Neural progenitor cell (in vitro differentiated cells): ENCODE results near the gene IFIH1. TPM values are rescaled to one million over a fixed set of nuclear protein-coding genes. Genes with fewer than 3 reads are reported as not detected.

Source experiments
- DNase-seq: peaks from one replicate; pipeline ENCODE4 v3.0.0-alpha.2; 2016; ENCODE audit warnings: low spot score
- H2AFZ ChIP-seq: fragments of 200-600 bp; sonication (generic); replicated peaks from 2 replicates; pipeline ENCODE4 v1.6.1; 2016; ENCODE audit warnings: antibody characterized with exemption
- H3F3A ChIP-seq: fragments of 200-600 bp; sonication (generic); 2 replicates; pipeline ENCODE4 v1.6.1; 2016; ENCODE audit warnings: antibody characterized with exemption, low read depth
- H3K27ac ChIP-seq: fragments of 200-600 bp; sonication (generic); 2 replicates; pipeline ENCODE4 v1.5.1; 2016; ENCODE audit warnings: mild to moderate bottlenecking
- H3K27me3 ChIP-seq: fragments of 200-600 bp; sonication (generic); 2 replicates; pipeline ENCODE4 v1.6.1; 2016; ENCODE audit warnings: mild to moderate bottlenecking, moderate library complexity
- H3K36me3 ChIP-seq: fragments of 200-600 bp; sonication (generic); 2 replicates; pipeline ENCODE4 v1.5.1; 2016
- H3K4me1 ChIP-seq: fragments of 200-600 bp; sonication (generic); 2 replicates; pipeline ENCODE4 v1.6.1; 2016; ENCODE audit warnings: mixed run types
- H3K4me2 ChIP-seq: fragments of 200-600 bp; sonication (generic); 2 replicates; pipeline ENCODE4 v1.6.1; 2016
- H3K4me3 ChIP-seq: fragments of 200-600 bp; sonication (generic); 2 replicates; pipeline ENCODE4 v1.5.1; 2016
- H3K79me2 ChIP-seq: fragments of 200-600 bp; sonication (generic); 2 replicates; pipeline ENCODE4 v1.6.1; 2016; ENCODE audit warnings: low read depth
- H3K9ac ChIP-seq: fragments of 200-600 bp; sonication (generic); 2 replicates; pipeline ENCODE4 v1.6.1; 2016
- H3K9me3 ChIP-seq: fragments of 200-600 bp; sonication (generic); 2 replicates; pipeline ENCODE4 v1.5.1; 2016; ENCODE audit warnings: low read depth
- H4K20me1 ChIP-seq: fragments of 200-600 bp; sonication (generic); 2 replicates; pipeline ENCODE4 v1.6.1; 2016; ENCODE audit warnings: low read depth
- H3K27ac Mint-ChIP-seq: 3 replicates; pipeline ENCODE4 v1.8.0; 2021; ENCODE audit warnings: mixed read lengths
- H3K27me3 Mint-ChIP-seq: 2 replicates; pipeline ENCODE4 v1.8.0; 2022; ENCODE audit warnings: low read depth, mild to moderate bottlenecking, inconsistent platforms, moderate library complexity, mixed read lengths; ENCODE audit not compliant: insufficient read depth
- H3K36me3 Mint-ChIP-seq: 3 replicates; pipeline ENCODE4 v1.8.0; 2021; ENCODE audit warnings: mixed read lengths
- H3K4me1 Mint-ChIP-seq: 3 replicates; pipeline ENCODE4 v1.8.0; 2021; ENCODE audit warnings: mixed read lengths
- H3K4me3 Mint-ChIP-seq: 3 replicates; pipeline ENCODE4 v1.8.0; 2021; ENCODE audit warnings: mild to moderate bottlenecking, moderate library complexity, mixed read lengths
- H3K9me3 Mint-ChIP-seq: 3 replicates; pipeline ENCODE4 v1.8.0; 2020; ENCODE audit warnings: mixed read lengths
- CTCF ChIP-seq: fragments of 200-600 bp; sonication (generic); IDR thresholded peaks from 2 replicates; pipeline ENCODE4 v1.5.1; 2017; ENCODE audit warnings: antibody characterized with exemption, mild to moderate bottlenecking
- EZH2 ChIP-seq: fragments of 200-600 bp; sonication (generic); IDR thresholded peaks from 2 replicates; pipeline ENCODE4 v1.6.1; 2017; ENCODE audit warnings: antibody characterized with exemption, mild to moderate bottlenecking, moderate library complexity
- EZH2phosphoT487 ChIP-seq: fragments of 200-600 bp; sonication (generic); IDR thresholded peaks from 2 replicates; pipeline ENCODE4 v1.6.1; 2017; ENCODE audit warnings: antibody characterized with exemption
- total RNA-seq: library from RNA; depleted of rRNA; stranded (reverse); fragments of >200 nt; gene quantifications from 2 replicates; pipeline ENCODE4 v1.2.3, GENCODE V29; 2015; ENCODE audit warnings: low replicate concordance

IFIH1 gene
- total RNA-seq, 1 donor from 2014 or later: 0.79 TPM

DNA sequence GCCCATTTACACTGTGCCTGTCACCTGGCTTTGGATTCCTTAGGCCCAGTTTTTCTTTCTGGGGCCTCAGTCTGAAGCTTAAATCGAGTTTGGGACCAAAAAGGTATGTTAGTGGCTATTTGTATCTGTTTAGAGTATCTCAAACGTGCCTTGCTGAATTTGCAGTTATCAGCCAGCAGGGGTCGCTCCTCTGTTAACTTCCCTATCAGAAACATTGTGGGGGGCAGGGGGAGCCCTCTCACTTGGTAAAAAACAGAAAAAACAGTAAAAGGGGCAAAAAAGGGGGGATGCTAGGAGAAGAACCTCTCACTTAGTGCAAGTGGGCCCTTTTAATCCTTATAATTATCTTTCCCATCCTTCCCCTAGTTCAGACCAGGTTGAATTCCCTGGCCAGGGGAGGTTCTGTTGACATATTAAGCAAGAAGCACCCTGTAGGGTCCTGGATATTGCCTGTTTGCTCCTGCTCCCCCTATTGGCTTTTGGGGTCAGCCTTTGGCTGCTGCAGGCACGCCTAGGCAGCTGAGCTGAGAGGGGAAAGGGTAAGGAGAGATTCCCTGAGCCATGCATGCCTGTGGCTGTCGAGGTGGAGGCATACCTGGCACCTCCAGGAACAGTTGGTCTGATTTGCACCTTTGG lies 8.8 kb upstream of the IFIH1 start:
- Histone ChIP-seq H3K9me3 (no peaks in the 10 kb centered on the region), H3F3A (no peaks in the 10 kb centered on the region), H3K36me3 (no peaks in the 10 kb centered on the region), H3K27me3 (no peaks in the 10 kb centered on the region), H3K4me1 (no peaks in the 10 kb centered on the region), H3K27ac (no peak overlapping the region), H3K79me2 (no peaks in the 10 kb centered on the region), H3K4me3 (no peak overlapping the region), H3K9ac (no peak overlapping the region), H3K4me2 (no peak overlapping the region), H2AFZ (no peak overlapping the region), H4K20me1 (no peaks in the 10 kb centered on the region)
- peak; percentile 13 for DNase-seq
- Mint-ChIP-seq H3K4me1 (no peaks in the 10 kb centered on the region), H3K27ac (no peak overlapping the region), H3K36me3 (no peaks in the 10 kb centered on the region), H3K4me3 (no peak overlapping the region), H3K9me3 (no peaks in the 10 kb centered on the region), H3K27me3 (peaks cover 4% of the 10 kb centered on the region)
- TF ChIP-seq CTCF (peak; percentile 66), EZH2phosphoT487 (no peak), EZH2 (no peak)

DNA sequence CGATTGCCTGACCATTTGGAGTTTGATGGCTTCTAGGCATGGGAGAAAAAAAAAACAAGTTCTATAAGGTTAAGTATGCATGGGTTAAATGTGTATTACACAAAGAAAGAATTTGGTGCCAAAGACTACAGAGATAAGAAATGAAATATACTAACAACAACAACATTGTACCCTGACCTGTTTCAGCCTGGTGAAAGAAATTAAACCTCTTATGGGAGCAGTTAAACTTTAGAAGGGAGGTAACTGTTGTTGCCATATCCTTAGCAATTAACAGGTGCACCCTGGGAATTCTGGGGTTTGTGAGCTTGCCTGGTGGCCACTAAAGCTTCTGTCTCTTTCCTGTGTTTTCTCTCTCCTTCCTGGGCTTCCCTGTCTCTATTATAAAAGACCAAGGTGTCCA lies 6.5 kb upstream of the IFIH1 start:
- Mint-ChIP-seq H3K27ac (no peak overlapping the region), H3K4me1 (no peaks in the 10 kb centered on the region), H3K36me3 (no peaks in the 10 kb centered on the region), H3K9me3 (no peaks in the 10 kb centered on the region), H3K4me3 (no peak overlapping the region), H3K27me3 (peaks cover 4% of the 10 kb centered on the region)
- H3K9me3 ChIP-seq: no peaks in the 10 kb centered on the region
- no peaks in the 10 kb centered on the region for H3K79me2 ChIP-seq
- no peak overlapping the region for H3K9ac ChIP-seq
- no peak for TF ChIP-seq EZH2
- TF ChIP-seq EZH2phosphoT487: no peak
- no peak for TF ChIP-seq CTCF
- H4K20me1 ChIP-seq: no peaks in the 10 kb centered on the region
- H3K27me3 ChIP-seq: no peaks in the 10 kb centered on the region
- no peaks in the 10 kb centered on the region for H3F3A ChIP-seq
- H3K36me3 ChIP-seq: no peaks in the 10 kb centered on the region
- H3K4me3 ChIP-seq: no peak overlapping the region
- DNase-seq: no peak
- no peak overlapping the region for H3K27ac ChIP-seq
- no peak overlapping the region for H2AFZ ChIP-seq
- H3K4me1 ChIP-seq: no peaks in the 10 kb centered on the region
- no peak overlapping the region for H3K4me2 ChIP-seq

- DNase-seq: no peak
- TF ChIP-seq CTCF: no peak
- no peak for TF ChIP-seq EZH2phosphoT487
- TF ChIP-seq EZH2: no peak
- Mint-ChIP-seq H3K4me3 (no peak overlapping the region), H3K4me1 (peaks cover 5% of the 10 kb centered on the region), H3K9me3 (no peaks in the 10 kb centered on the region), H3K27ac (no peak overlapping the region), H3K27me3 (peaks cover 4% of the 10 kb centered on the region), H3K36me3 (no peaks in the 10 kb centered on the region)
- Histone ChIP-seq H3K4me3 (no peak overlapping the region), H2AFZ (no peak overlapping the region), H3F3A (no peaks in the 10 kb centered on the region), H3K4me1 (no peaks in the 10 kb centered on the region), H4K20me1 (no peaks in the 10 kb centered on the region), H3K4me2 (no peak overlapping the region), H3K9ac (no peak overlapping the region), H3K9me3 (no peaks in the 10 kb centered on the region), H3K27me3 (peaks cover 36% of the 10 kb centered on the region), H3K79me2 (no peaks in the 10 kb centered on the region), H3K36me3 (no peaks in the 10 kb centered on the region), H3K27ac (no peak overlapping the region)
Observed at GRCh38 chr2:162320864-162321517, 2.5 kb upstream of the IFIH1 start.
